Naive thymus-derived CD4-positive, alpha-beta T cell (primary cell): Measurements from ENCODE around the gene STARD10. TPM values are rescaled to one million over a fixed set of nuclear protein-coding genes. Genes with fewer than 3 reads are reported as not detected.
A peak's percentile ranks its signal among the peaks of the same experiment; 100 is the strongest.

Source experiments
- ATAC-seq: fragments of 150-1000 bp; cut with Tn5 transposase; 2 replicates; pipeline ENCODE4 v1.10.0; 2021; ENCODE audit warnings: mild to moderate bottlenecking, moderate library complexity
- CTCF ChIA-PET: fragments of 350-600 bp; sonication (Branson Sonifier 250); formaldehyde crosslinking; loops from one replicate; lab custom pipeline; 2021; ENCODE audit warnings: antibody characterized with exemption; lab: Charles Lee
- POLR2A ChIA-PET: fragments of 350-600 bp; sonication (Branson Sonifier 250); formaldehyde crosslinking; loops from one replicate; lab custom pipeline; 2021; ENCODE audit warnings: antibody characterized with exemption, inconsistent platforms; lab: Charles Lee
- DNase-seq, 9 donors: peaks; one replicate each; pipeline versions ENCODE4 v3.0.0 to v3.0.0-alpha.2; 2020 to 2022; ENCODE audit warnings: mixed read lengths in 1 of 9
- H3K27ac ChIP-seq: one replicate; pipeline ENCODE4 v1.7.0; 2013; ENCODE audit warnings: mild to moderate bottlenecking, low read depth, low read length, moderate library complexity
- H3K27me3 ChIP-seq, 2 donors: one replicate each; pipeline ENCODE4 v1.7.0; 2013; ENCODE audit warnings: low read length in 2 of 2, mild to moderate bottlenecking in 2 of 2, moderate library complexity in 2 of 2; ENCODE audit not compliant: control insufficient read depth in 2 of 2, insufficient read depth in 2 of 2
- H3K36me3 ChIP-seq, 3 experiments: 1 replicate in 2 of 3; 2 replicates in 1 of 3; pipeline ENCODE4 v1.7.0; 2013; ENCODE audit warnings: low read length in 3 of 3, mild to moderate bottlenecking in 3 of 3, moderate library complexity in 1 of 3; ENCODE audit not compliant: insufficient read depth in 3 of 3, control insufficient read depth in 2 of 3
- H3K4me1 ChIP-seq, 2 donors: one replicate each; pipeline ENCODE4 v1.7.0; 2013; ENCODE audit warnings: low read length in 2 of 2, mild to moderate bottlenecking in 2 of 2, moderate library complexity in 1 of 2; ENCODE audit not compliant: control insufficient read depth in 2 of 2, insufficient read depth in 2 of 2
- H3K4me3 ChIP-seq: 2 replicates; pipeline ENCODE4 v1.7.0; 2013; ENCODE audit warnings: mild to moderate bottlenecking, low read length
- H3K9me3 ChIP-seq, 3 experiments: 1 replicate in 2 of 3; 2 replicates in 1 of 3; pipeline ENCODE4 v1.7.0; 2013; ENCODE audit warnings: low read length in 3 of 3; ENCODE audit not compliant: control insufficient read depth in 2 of 3
- H3K27ac Mint-ChIP-seq, 9 donors: one replicate each; pipeline ENCODE4 v1.8.0; 2020 to 2022; ENCODE audit warnings: mixed read lengths in 9 of 9, mild to moderate bottlenecking in 8 of 9, moderate library complexity in 5 of 9, inconsistent platforms in 2 of 9
- H3K27me3 Mint-ChIP-seq, 5 donors: one replicate each; pipeline ENCODE4 v1.8.0; 2021 to 2022; ENCODE audit warnings: mixed read lengths in 5 of 5, mild to moderate bottlenecking in 1 of 5
- H3K36me3 Mint-ChIP-seq, 5 donors: one replicate each; pipeline ENCODE4 v1.8.0; 2020 to 2022; ENCODE audit warnings: mixed read lengths in 5 of 5, mild to moderate bottlenecking in 3 of 5, inconsistent platforms in 1 of 5
- H3K4me1 Mint-ChIP-seq, 7 donors: one replicate each; pipeline ENCODE4 v1.8.0; 2020 to 2022; ENCODE audit warnings: mixed read lengths in 7 of 7, mild to moderate bottlenecking in 3 of 7, inconsistent platforms in 1 of 7
- H3K4me3 Mint-ChIP-seq, 10 donors: one replicate each; pipeline ENCODE4 v1.8.0; 2020 to 2022; ENCODE audit warnings: mild to moderate bottlenecking in 10 of 10, mixed read lengths in 10 of 10, moderate library complexity in 6 of 10, inconsistent platforms in 2 of 10
- H3K9me3 Mint-ChIP-seq, 11 donors: one replicate each; pipeline ENCODE4 v1.8.0; 2020 to 2022; ENCODE audit warnings: mixed read lengths in 11 of 11, mild to moderate bottlenecking in 4 of 11, inconsistent platforms in 1 of 11, moderate library complexity in 1 of 11
- intact Hi-C, 2 donors: fragments of 100-400 bp; cut with micrococcal nuclease; formaldehyde crosslinking; loops; one replicate each; pipeline ENCODE4 v1.15.1; 2023
- polyA plus RNA-seq, 2 donors: library from polyadenylated mRNA; unstranded; fragments of 300-500 nt; fragmentation: Illumina TruSeq; gene quantifications; one replicate each; pipeline ENCODE4 v1.2.3, GENCODE V29; 2021
- total RNA-seq, 6 experiments: library from RNA in 5 of 6; stranded (reverse) in 5 of 6; gene quantifications; 1 replicate in 5 of 6; 2 replicates in 1 of 6; pipeline ENCODE4 v1.2.3 and lab custom pipeline; 2021 to 2026

Gene STARD10
- total and polyA plus RNA-seq, 7 experiments from 2014 or later: 10.9 to 26.1 (median 18.4) TPM

- Mint-ChIP-seq H3K4me1 (peaks cover 25 to 44% (median 35%) of the 10 kb centered on the region in 7 donors), H3K27me3 (peaks cover 0 to 6% (median 0%) of the 10 kb centered on the region in 5 donors), H3K4me3 (peak overlapping the region in 6 of 10 donors; percentile 26 to 85 (median 65)), H3K36me3 (peaks cover 0 to 4% (median 0%) of the 10 kb centered on the region in 5 donors), H3K27ac (peak overlapping the region in 5 of 9 donors; percentile 10 to 74 (median 31)), H3K9me3 (no peaks in the 10 kb centered on the region)
- ATAC-seq (no peak), DNase-seq (no peak)
- Histone ChIP-seq H3K36me3 (no peaks in the 10 kb centered on the region), H3K4me3 (no peak overlapping the region), H3K9me3 (no peaks in the 10 kb centered on the region), H3K27ac (no peak overlapping the region), H3K27me3 (no peaks in the 10 kb centered on the region), H3K4me1 (peaks cover 7 to 14% of the 10 kb centered on the region in 2 donors)
- CTCF ChIA-PET: interaction anchor here (0.5 kb wide), 1 partner anchor 10 kb away, joined by 6 read pairs; no protein-coding TSS in a partner anchor
- POLR2A ChIA-PET: interaction anchor here (1.5 kb wide), 1 partner anchor 14 kb away, joined by 5 read pairs; no protein-coding TSS in a partner anchor
- intact Hi-C loops: no loop called here
These were observed 15.0 kb downstream of the STARD10 start for GRCh38 chr11:72778535-72779494.

DNA sequence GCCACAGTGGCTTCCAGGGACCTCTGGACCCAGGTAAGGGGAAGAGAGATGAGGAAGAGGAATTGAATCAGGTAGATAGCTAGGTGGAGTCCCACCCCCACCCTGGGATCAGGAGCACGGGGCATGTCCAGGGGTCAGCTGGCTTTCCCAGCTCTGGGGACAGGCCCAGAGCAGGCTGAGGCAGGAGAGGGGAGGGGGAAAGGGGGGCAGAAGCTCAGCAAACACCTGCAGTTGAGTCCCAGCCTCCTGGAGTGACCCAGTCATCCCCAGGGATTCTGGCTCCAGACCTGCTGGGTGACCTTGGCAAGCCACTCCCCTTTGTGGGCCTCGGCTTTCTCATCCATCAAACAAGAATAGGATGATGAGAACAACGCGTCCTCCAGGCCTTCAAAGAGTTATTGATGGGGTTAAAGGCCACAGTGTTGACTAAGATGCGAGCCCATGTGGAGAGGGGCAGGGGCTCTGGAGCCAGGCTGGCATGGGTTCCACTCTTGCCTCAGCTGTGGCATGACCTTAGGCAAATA is 16.0 kb downstream of the STARD10 start:
- H3K27ac Mint-ChIP-seq: no peak overlapping the region
- peaks cover 0 to 6% (median 0%) of the 10 kb centered on the region in 5 donors for H3K27me3 Mint-ChIP-seq
- no peak for ATAC-seq
- no peaks in the 10 kb centered on the region for H3K27me3 ChIP-seq
- DNase-seq: no peak
- no peak overlapping the region for H3K27ac ChIP-seq
- H3K4me1 ChIP-seq: peaks cover 7 to 14% of the 10 kb centered on the region in 2 donors
- no peak overlapping the region for H3K4me3 Mint-ChIP-seq
- no peaks in the 10 kb centered on the region for H3K9me3 ChIP-seq
- intact Hi-C loops: no loop called here
- no peaks in the 10 kb centered on the region for H3K36me3 ChIP-seq
- ChIA-PET POLR2A (interaction anchor here (0.7 kb wide), 1 partner anchor 16 kb away, joined by 3 read pairs; the partner anchor contains the start of gene STARD10), CTCF (interaction anchor here (2.0 kb wide), 2 partner anchors 25 to 53 kb away, joined by 4 to 5 read pairs; no protein-coding TSS in a partner anchor)
- H3K9me3 Mint-ChIP-seq: no peaks in the 10 kb centered on the region
- no peak overlapping the region for H3K4me3 ChIP-seq
- peaks cover 25 to 43% (median 32%) of the 10 kb centered on the region in 7 donors for H3K4me1 Mint-ChIP-seq
- H3K36me3 Mint-ChIP-seq: peaks cover 0 to 4% (median 0%) of the 10 kb centered on the region in 5 donors

- ChIA-PET CTCF (interaction anchor here (2.0 kb wide), 2 partner anchors 24 to 52 kb away, joined by 4 to 5 read pairs; no protein-coding TSS in a partner anchor), POLR2A (no interaction called here)
- Histone ChIP-seq H3K9me3 (no peaks in the 10 kb centered on the region), H3K27ac (no peak overlapping the region), H3K36me3 (no peaks in the 10 kb centered on the region), H3K4me1 (peaks cover 2 to 11% of the 10 kb centered on the region in 2 donors), H3K4me3 (no peak overlapping the region), H3K27me3 (no peaks in the 10 kb centered on the region)
- no peak overlapping the region for H3K27ac Mint-ChIP-seq
- H3K36me3 Mint-ChIP-seq: peaks cover 0 to 5% (median 4%) of the 10 kb centered on the region in 5 donors
- DNase-seq (no peak), ATAC-seq (no peak)
- no peak overlapping the region for H3K4me3 Mint-ChIP-seq
- intact Hi-C loops: no loop called here
- H3K4me1 Mint-ChIP-seq: peaks cover 18 to 38% (median 24%) of the 10 kb centered on the region in 7 donors
- H3K9me3 Mint-ChIP-seq: no peaks in the 10 kb centered on the region
- H3K27me3 Mint-ChIP-seq: peaks cover 0 to 6% (median 0%) of the 10 kb centered on the region in 5 donors
These were observed 16.7 kb downstream of the STARD10 start for GRCh38 chr11:72776844-72777754.

- peak overlapping the region in 2 of 9 donors; percentile 4 to 34 for H3K27ac Mint-ChIP-seq
- peaks cover 0 to 6% (median 0%) of the 10 kb centered on the region in 5 donors for H3K27me3 Mint-ChIP-seq
- H3K9me3 Mint-ChIP-seq: no peaks in the 10 kb centered on the region
- peaks cover 0 to 10% of the 10 kb centered on the region in 2 donors for H3K4me1 ChIP-seq
- H3K4me3 ChIP-seq: no peak overlapping the region
- POLR2A ChIA-PET: interaction anchor here (1.9 kb wide), 1 partner anchor 42 kb away, joined by 4 read pairs; no protein-coding TSS in a partner anchor
- CTCF ChIA-PET: interaction anchor here (2.0 kb wide), 2 partner anchors 23 to 51 kb away, joined by 4 to 5 read pairs; no protein-coding TSS in a partner anchor
- H3K36me3 Mint-ChIP-seq: peaks cover 0 to 5% (median 4%) of the 10 kb centered on the region in 5 donors
- H3K9me3 ChIP-seq: no peaks in the 10 kb centered on the region
- no peak overlapping the region for H3K27ac ChIP-seq
- H3K36me3 ChIP-seq: no peaks in the 10 kb centered on the region
- H3K27me3 ChIP-seq: no peaks in the 10 kb centered on the region
- no peak for DNase-seq
- peaks cover 15 to 34% (median 22%) of the 10 kb centered on the region in 7 donors for H3K4me1 Mint-ChIP-seq
- intact Hi-C loops: no loop called here
- no peak for ATAC-seq
- no peak overlapping the region for H3K4me3 Mint-ChIP-seq
These were observed 17.6 kb downstream of the STARD10 start for GRCh38 chr11:72776117-72776843.

GRCh38 chr11:72775288-72776110 is 18.3 kb downstream of the STARD10 start:
- Histone ChIP-seq H3K9me3 (no peaks in the 10 kb centered on the region), H3K27me3 (no peaks in the 10 kb centered on the region), H3K4me3 (no peak overlapping the region), H3K4me1 (peaks cover 0 to 3% of the 10 kb centered on the region in 2 donors), H3K27ac (no peak overlapping the region), H3K36me3 (no peaks in the 10 kb centered on the region)
- ATAC-seq (no peak), DNase-seq (no peak)
- Mint-ChIP-seq H3K36me3 (peaks cover 0 to 8% (median 4%) of the 10 kb centered on the region in 5 donors), H3K9me3 (no peaks in the 10 kb centered on the region), H3K27ac (peak overlapping the region in 3 of 9 donors; percentile 18 to 86 (median 34)), H3K4me1 (peaks cover 15 to 34% (median 22%) of the 10 kb centered on the region in 7 donors), H3K27me3 (peaks cover 0 to 6% (median 0%) of the 10 kb centered on the region in 5 donors), H3K4me3 (no peak overlapping the region)
- CTCF ChIA-PET: interaction anchor here (2.0 kb wide), 1 partner anchor 50 kb away, joined by 4 read pairs; no protein-coding TSS in a partner anchor
- intact Hi-C loops: no loop called here
- POLR2A ChIA-PET: interaction anchor here (1.9 kb wide), 1 partner anchor 41 kb away, joined by 4 read pairs; no protein-coding TSS in a partner anchor
